Neural cell (in vitro differentiated cells): ENCODE measurements around the gene ST14. TPM values are rescaled to one million over a fixed set of nuclear protein-coding genes. Genes with fewer than 3 reads are reported as not detected.

ENCODE experiments used
- H2AFZ ChIP-seq: fragments of 200-600, 300-800 bp; sonication (generic), shearing (Covaris generic); 2 replicates; pipeline ENCODE4 v1.6.0; 2014; ENCODE audit warnings: low read depth, mild to moderate bottlenecking, antibody characterized with exemption, low read length, moderate library complexity
- H3F3A ChIP-seq: fragments of 200-600 bp; shearing (Covaris generic); 2 replicates; pipeline ENCODE4 v1.6.1; 2016; ENCODE audit warnings: mild to moderate bottlenecking, moderate library complexity, mixed read lengths, antibody characterized with exemption, low read length; ENCODE audit not compliant: insufficient read depth, poor library complexity, severe bottlenecking
- H3K27ac ChIP-seq: fragments of 200-600, 300-800 bp; sonication (generic), shearing (Covaris generic); 2 replicates; pipeline ENCODE4 v1.5.1; 2014; ENCODE audit warnings: mild to moderate bottlenecking, low read length, moderate library complexity
- H3K27me3 ChIP-seq: fragments of 300-800, 200-600 bp; sonication (generic), shearing (Covaris generic); 2 replicates; pipeline ENCODE4 v1.6.0; 2014; ENCODE audit warnings: mild to moderate bottlenecking, low read depth, low read length, moderate library complexity; ENCODE audit not compliant: insufficient read depth
- H3K36me3 ChIP-seq: fragments of 300-800, 200-600 bp; sonication (generic), shearing (Covaris generic); 2 replicates; pipeline ENCODE4 v1.5.1; 2014; ENCODE audit warnings: mild to moderate bottlenecking, antibody characterized with exemption, low read length, moderate library complexity; ENCODE audit not compliant: insufficient read depth
- H3K4me2 ChIP-seq: fragments of 300-800, 200-600 bp; sonication (generic), shearing (Covaris generic); 2 replicates; pipeline ENCODE4 v1.6.0; 2014; ENCODE audit warnings: mild to moderate bottlenecking, low read length
- H3K4me3 ChIP-seq: fragments of 300-800, 200-600 bp; sonication (generic), shearing (Covaris generic); 2 replicates; pipeline ENCODE4 v1.5.1; 2014; ENCODE audit warnings: mild to moderate bottlenecking, low read length, moderate library complexity
- H3K79me2 ChIP-seq: fragments of 200-600 bp; shearing (Covaris generic); replicated peaks from 2 replicates; pipeline ENCODE4 v1.6.0; 2014; ENCODE audit warnings: mild to moderate bottlenecking, low read length, moderate library complexity; ENCODE audit not compliant: insufficient read depth
- H3K9ac ChIP-seq: fragments of 300-800, 200-600 bp; sonication (generic), shearing (Covaris generic); 2 replicates; pipeline ENCODE4 v1.6.1; 2016; ENCODE audit warnings: mild to moderate bottlenecking, low read length, mixed read lengths
- H3K9me2 ChIP-seq: fragments of 200-600 bp; shearing (Covaris generic); 2 replicates; pipeline ENCODE4 v1.6.1; 2016; ENCODE audit warnings: mild to moderate bottlenecking, low read length, mixed read lengths; ENCODE audit not compliant: insufficient read depth
- H3K9me3 ChIP-seq: fragments of 200-600, 300-800 bp; sonication (generic), shearing (Covaris generic); 2 replicates; pipeline ENCODE4 v1.6.1; 2016; ENCODE audit warnings: mild to moderate bottlenecking, mixed run types, low read length, moderate library complexity, mixed read lengths
- H4K20me1 ChIP-seq: fragments of 200-600 bp; shearing (Covaris generic); 2 replicates; pipeline ENCODE4 v1.6.1; 2016; ENCODE audit warnings: mild to moderate bottlenecking, mixed run types; ENCODE audit not compliant: insufficient read depth
- CTCF ChIP-seq: fragments of 450-650 bp; IDR thresholded peaks from 2 replicates; pipeline ENCODE4 v1.5.1; 2014; ENCODE audit warnings: antibody characterized with exemption, mild to moderate bottlenecking, moderate library complexity; ENCODE audit not compliant: poor library complexity, severe bottlenecking
- EP300 ChIP-seq: fragments of 450-650 bp; conservative IDR thresholded peaks from 2 replicates; pipeline ENCODE4 v1.6.1; 2014; ENCODE audit warnings: antibody characterized with exemption, mild to moderate bottlenecking, moderate library complexity; ENCODE audit not compliant: poor library complexity, severe bottlenecking
- EZH2 ChIP-seq: fragments of 200-600, 300-800 bp; shearing (Covaris generic), sonication (generic); IDR thresholded peaks from 2 replicates; pipeline ENCODE4 v1.6.1; 2014; ENCODE audit warnings: antibody characterized with exemption, low read length, borderline replicate concordance, mild to moderate bottlenecking; ENCODE audit not compliant: insufficient read depth, poor library complexity, severe bottlenecking
- MXI1 ChIP-seq: fragments of 450-650 bp; conservative IDR thresholded peaks from 2 replicates; pipeline ENCODE4 v1.6.1; 2014; ENCODE audit warnings: antibody characterized with exemption, mild to moderate bottlenecking; ENCODE audit not compliant: poor library complexity, severe bottlenecking
- POLR2AphosphoS5 ChIP-seq: IDR thresholded peaks from 2 replicates; pipeline ENCODE4 v1.6.1; 2012
- RAD21 ChIP-seq: fragments of 450-650 bp; conservative IDR thresholded peaks from 2 replicates; pipeline ENCODE4 v1.6.1; 2014; ENCODE audit warnings: antibody characterized with exemption, mild to moderate bottlenecking, moderate library complexity
- SMC3 ChIP-seq: fragments of 450-650 bp; conservative IDR thresholded peaks from 2 replicates; pipeline ENCODE4 v1.6.1; 2014; ENCODE audit warnings: antibody characterized with exemption, mild to moderate bottlenecking, moderate library complexity; ENCODE audit not compliant: poor library complexity
- TAF1 ChIP-seq: IDR thresholded peaks from 2 replicates; pipeline ENCODE4 v1.6.1; 2012; ENCODE audit warnings: low read depth
- polyA plus RNA-seq: library from polyadenylated mRNA; depleted of rRNA; stranded (reverse); fragments of >200 nt; gene quantifications from 2 replicates; pipeline ENCODE4 v1.2.3, GENCODE V29; 2014
- TF ChIP-seq, protein P1 (sequence below): IDR thresholded peaks from 2 replicates; pipeline ENCODE4 v1.6.1; 2012; ENCODE audit warnings: borderline replicate concordance

ST14 gene
- polyA plus RNA-seq, 1 donor from 2014 or later: not detected

GRCh38 chr11:130124096-130124495 is 35.5 kb upstream of the ST14 start:
- Histone ChIP-seq H3K9ac (no peak overlapping the region), H3K79me2 (peaks cover 13% of the 10 kb centered on the region), H3K9me2 (no peaks in the 10 kb centered on the region), H2AFZ (no peak overlapping the region), H3K27ac (no peak overlapping the region), H3K27me3 (no peaks in the 10 kb centered on the region), H3K36me3 (peaks cover 8% of the 10 kb centered on the region), H3K4me3 (no peak overlapping the region), H4K20me1 (no peaks in the 10 kb centered on the region), H3F3A (no peaks in the 10 kb centered on the region), H3K9me3 (no peaks in the 10 kb centered on the region), H3K4me2 (no peak overlapping the region)
- no peak for TF ChIP-seq EP300
- no peak for TF ChIP-seq RAD21
- no peak for TF ChIP-seq EZH2
- TF ChIP-seq TAF1: no peak
- no peak for TF ChIP-seq SMC3
- TF ChIP-seq POLR2AphosphoS5: no peak
- TF ChIP-seq, protein P1, sequence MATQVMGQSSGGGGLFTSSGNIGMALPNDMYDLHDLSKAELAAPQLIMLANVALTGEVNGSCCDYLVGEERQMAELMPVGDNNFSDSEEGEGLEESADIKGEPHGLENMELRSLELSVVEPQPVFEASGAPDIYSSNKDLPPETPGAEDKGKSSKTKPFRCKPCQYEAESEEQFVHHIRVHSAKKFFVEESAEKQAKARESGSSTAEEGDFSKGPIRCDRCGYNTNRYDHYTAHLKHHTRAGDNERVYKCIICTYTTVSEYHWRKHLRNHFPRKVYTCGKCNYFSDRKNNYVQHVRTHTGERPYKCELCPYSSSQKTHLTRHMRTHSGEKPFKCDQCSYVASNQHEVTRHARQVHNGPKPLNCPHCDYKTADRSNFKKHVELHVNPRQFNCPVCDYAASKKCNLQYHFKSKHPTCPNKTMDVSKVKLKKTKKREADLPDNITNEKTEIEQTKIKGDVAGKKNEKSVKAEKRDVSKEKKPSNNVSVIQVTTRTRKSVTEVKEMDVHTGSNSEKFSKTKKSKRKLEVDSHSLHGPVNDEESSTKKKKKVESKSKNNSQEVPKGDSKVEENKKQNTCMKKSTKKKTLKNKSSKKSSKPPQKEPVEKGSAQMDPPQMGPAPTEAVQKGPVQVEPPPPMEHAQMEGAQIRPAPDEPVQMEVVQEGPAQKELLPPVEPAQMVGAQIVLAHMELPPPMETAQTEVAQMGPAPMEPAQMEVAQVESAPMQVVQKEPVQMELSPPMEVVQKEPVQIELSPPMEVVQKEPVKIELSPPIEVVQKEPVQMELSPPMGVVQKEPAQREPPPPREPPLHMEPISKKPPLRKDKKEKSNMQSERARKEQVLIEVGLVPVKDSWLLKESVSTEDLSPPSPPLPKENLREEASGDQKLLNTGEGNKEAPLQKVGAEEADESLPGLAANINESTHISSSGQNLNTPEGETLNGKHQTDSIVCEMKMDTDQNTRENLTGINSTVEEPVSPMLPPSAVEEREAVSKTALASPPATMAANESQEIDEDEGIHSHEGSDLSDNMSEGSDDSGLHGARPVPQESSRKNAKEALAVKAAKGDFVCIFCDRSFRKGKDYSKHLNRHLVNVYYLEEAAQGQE: no peak
- TF ChIP-seq CTCF: no peak
- TF ChIP-seq MXI1: no peak

- Histone ChIP-seq H3K27me3 (no peaks in the 10 kb centered on the region), H3F3A (no peaks in the 10 kb centered on the region), H4K20me1 (no peaks in the 10 kb centered on the region), H3K79me2 (peaks cover 3% of the 10 kb centered on the region), H3K9ac (no peak overlapping the region), H3K4me2 (no peak overlapping the region), H2AFZ (no peak overlapping the region), H3K4me3 (no peak overlapping the region), H3K9me3 (no peaks in the 10 kb centered on the region), H3K36me3 (peaks cover 8% of the 10 kb centered on the region), H3K9me2 (no peaks in the 10 kb centered on the region), H3K27ac (no peak overlapping the region)
- TF ChIP-seq RAD21 (no peak), CTCF (no peak), TAF1 (no peak), EP300 (no peak), MXI1 (no peak)
- TF ChIP-seq, protein P1: no peak
Measured at GRCh38 chr11:130125638-130126037, 33.9 kb upstream of the ST14 start.
